Smooth muscle cell (in vitro differentiated cells): ENCODE data around the gene SOX12. TPM values are rescaled to one million over a fixed set of nuclear protein-coding genes. Genes with fewer than 3 reads are reported as not detected.

Experiments
- DNase-seq: peaks from one replicate; lab custom pipeline; 2025; ENCODE audit not compliant: unreplicated experiment; lab: John Stamatoyannopoulos, UW
- H2AFZ ChIP-seq: fragments of 200-600 bp; sonication (generic); 2 replicates; pipeline ENCODE4 v1.6.0; 2016; ENCODE audit warnings: antibody characterized with exemption, low read depth, mild to moderate bottlenecking
- H3F3A ChIP-seq: fragments of 200-600 bp; sonication (generic); 2 replicates; pipeline ENCODE4 v1.6.0; 2017; ENCODE audit warnings: antibody characterized with exemption, low read depth
- H3K27ac ChIP-seq: fragments of 200-600 bp; sonication (generic); 2 replicates; pipeline ENCODE4 v1.5.1; 2016; ENCODE audit warnings: low read depth, mild to moderate bottlenecking
- H3K27me3 ChIP-seq: fragments of 200-600 bp; sonication (generic); 2 replicates; pipeline ENCODE4 v1.6.1; 2016; ENCODE audit warnings: low read depth, mild to moderate bottlenecking
- H3K36me3 ChIP-seq: fragments of 200-600 bp; sonication (generic); 2 replicates; pipeline ENCODE4 v1.5.1; 2016; ENCODE audit warnings: low read depth
- H3K4me1 ChIP-seq: fragments of 200-600 bp; sonication (generic); 2 replicates; pipeline ENCODE4 v1.5.1; 2016; ENCODE audit warnings: low read depth
- H3K4me2 ChIP-seq: fragments of 200-600 bp; sonication (generic); 2 replicates; pipeline ENCODE4 v1.6.0; 2016; ENCODE audit warnings: mild to moderate bottlenecking
- H3K4me3 ChIP-seq: fragments of 200-600 bp; sonication (generic); 2 replicates; pipeline ENCODE4 v1.5.1; 2016; ENCODE audit warnings: mild to moderate bottlenecking
- H3K79me2 ChIP-seq: fragments of 200-600 bp; sonication (generic); 2 replicates; pipeline ENCODE4 v1.6.0; 2016; ENCODE audit warnings: low read depth, mild to moderate bottlenecking
- H3K9ac ChIP-seq: fragments of 200-600 bp; sonication (generic); 2 replicates; pipeline ENCODE4 v1.6.0; 2016; ENCODE audit warnings: low read depth
- H3K9me3 ChIP-seq: fragments of 200-600 bp; sonication (generic); replicated peaks from 2 replicates; pipeline ENCODE4 v1.5.1; 2016; ENCODE audit warnings: low read depth
- H4K20me1 ChIP-seq: fragments of 200-600 bp; sonication (generic); 2 replicates; pipeline ENCODE4 v1.6.0; 2016; ENCODE audit warnings: low read depth
- WGBS: methylation state at CpG from one replicate; pipeline ENCODE4 v1.1.7; 2016; ENCODE audit warnings: low lambda C conversion rate; 5-methylcytosine and 5-hydroxymethylcytosine counted together
- polyA plus RNA-seq: library from polyadenylated mRNA; unstranded; fragments of >200 nt; fragmentation: Nextera tagmentation; extraction: Ambion mirVana; gene quantifications from 2 replicates; pipeline ENCODE4 v1.2.1, GENCODE V29; 2016
- total RNA-seq: library from RNA; depleted of rRNA; stranded (reverse); fragments of >200 nt; gene quantifications from 2 replicates; pipeline ENCODE4 v1.2.3, GENCODE V29; 2014
- TF ChIP-seq, protein P1 (sequence below): fragments of 200-600 bp; sonication (generic); IDR thresholded peaks from 2 replicates; pipeline ENCODE4 v1.5.1; 2017; ENCODE audit warnings: borderline replicate concordance, mild to moderate bottlenecking, antibody characterized with exemption; ENCODE audit not compliant: insufficient read depth, poor library complexity, severe bottlenecking

Gene SOX12
- total and polyA plus RNA-seq, 2 experiments from 2014 or later, result 7.1 to 17.7 TPM

DNA sequence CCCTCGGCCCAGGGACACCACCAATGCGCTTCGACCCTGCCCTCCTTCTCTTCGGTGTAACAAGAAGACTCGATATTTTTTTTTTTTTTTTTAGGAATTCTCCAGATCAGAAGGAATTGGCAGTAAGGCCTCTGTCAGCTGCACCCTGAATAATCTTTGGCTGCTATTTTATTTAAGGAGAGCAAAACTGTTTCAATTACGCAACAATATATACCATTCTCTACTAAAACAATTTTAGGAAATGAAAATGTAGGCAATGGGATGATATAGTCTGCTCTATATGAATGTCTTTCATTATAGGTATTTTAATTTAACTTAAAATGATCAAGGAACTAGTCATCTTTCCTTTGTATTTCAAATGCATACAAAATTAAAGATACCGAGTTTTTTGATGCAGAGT lies 14.7 kb upstream of the SOX12 start:
- peak overlapping the region; percentile 99 for H3K27ac ChIP-seq
- TF ChIP-seq, protein P1, sequence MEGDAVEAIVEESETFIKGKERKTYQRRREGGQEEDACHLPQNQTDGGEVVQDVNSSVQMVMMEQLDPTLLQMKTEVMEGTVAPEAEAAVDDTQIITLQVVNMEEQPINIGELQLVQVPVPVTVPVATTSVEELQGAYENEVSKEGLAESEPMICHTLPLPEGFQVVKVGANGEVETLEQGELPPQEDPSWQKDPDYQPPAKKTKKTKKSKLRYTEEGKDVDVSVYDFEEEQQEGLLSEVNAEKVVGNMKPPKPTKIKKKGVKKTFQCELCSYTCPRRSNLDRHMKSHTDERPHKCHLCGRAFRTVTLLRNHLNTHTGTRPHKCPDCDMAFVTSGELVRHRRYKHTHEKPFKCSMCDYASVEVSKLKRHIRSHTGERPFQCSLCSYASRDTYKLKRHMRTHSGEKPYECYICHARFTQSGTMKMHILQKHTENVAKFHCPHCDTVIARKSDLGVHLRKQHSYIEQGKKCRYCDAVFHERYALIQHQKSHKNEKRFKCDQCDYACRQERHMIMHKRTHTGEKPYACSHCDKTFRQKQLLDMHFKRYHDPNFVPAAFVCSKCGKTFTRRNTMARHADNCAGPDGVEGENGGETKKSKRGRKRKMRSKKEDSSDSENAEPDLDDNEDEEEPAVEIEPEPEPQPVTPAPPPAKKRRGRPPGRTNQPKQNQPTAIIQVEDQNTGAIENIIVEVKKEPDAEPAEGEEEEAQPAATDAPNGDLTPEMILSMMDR, result no peak
- H3K4me1 ChIP-seq, result peaks cover 19% of the 10 kb centered on the region
- H3K9me3 ChIP-seq, result no peaks in the 10 kb centered on the region
- H3K9ac ChIP-seq, result no peak overlapping the region
- WGBS, result 7% methylated on average over 7 of the region's 7 CpGs
- no peaks in the 10 kb centered on the region for H4K20me1 ChIP-seq
- no peaks in the 10 kb centered on the region for H3K36me3 ChIP-seq
- H3K79me2 ChIP-seq, result no peaks in the 10 kb centered on the region
- DNase-seq, result no peak
- peaks cover 7% of the 10 kb centered on the region for H3F3A ChIP-seq
- no peaks in the 10 kb centered on the region for H3K27me3 ChIP-seq
- peak overlapping the region; percentile 81 for H3K4me2 ChIP-seq
- peak overlapping the region; percentile 15 for H2AFZ ChIP-seq
- H3K4me3 ChIP-seq, result peak overlapping the region; percentile 41

DNA sequence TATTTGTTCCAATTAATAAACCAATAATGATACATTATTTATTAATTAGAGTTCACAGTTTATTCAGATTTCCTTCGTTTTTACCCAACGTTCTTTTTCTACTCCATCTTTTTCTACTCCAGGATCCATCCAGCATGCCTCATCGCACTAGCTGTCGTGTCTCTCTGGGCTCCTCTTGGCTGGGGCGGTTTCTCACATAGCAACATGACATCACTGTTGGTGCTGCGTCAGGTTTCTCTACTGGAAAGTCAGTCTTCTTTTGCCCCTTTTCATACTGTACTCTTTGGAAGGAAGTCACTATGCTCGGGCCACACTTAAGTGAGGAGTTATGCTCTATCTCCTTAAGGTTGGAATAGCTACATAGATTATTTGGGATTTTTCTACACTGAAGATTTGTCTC lies 13.7 kb upstream of the SOX12 start:
- Histone ChIP-seq H3K9ac (no peak overlapping the region), H3K36me3 (no peaks in the 10 kb centered on the region), H3K79me2 (no peaks in the 10 kb centered on the region), H3F3A (peaks cover 7% of the 10 kb centered on the region), H2AFZ (no peak overlapping the region), H3K27me3 (no peaks in the 10 kb centered on the region), H3K27ac (no peak overlapping the region), H3K9me3 (no peaks in the 10 kb centered on the region), H3K4me1 (peaks cover 19% of the 10 kb centered on the region), H3K4me3 (no peak overlapping the region), H3K4me2 (no peak overlapping the region), H4K20me1 (no peaks in the 10 kb centered on the region)
- DNase-seq, result no peak
- TF ChIP-seq, protein P1, result no peak
- WGBS, result 90% methylated on average over 7 of the region's 7 CpGs

DNA sequence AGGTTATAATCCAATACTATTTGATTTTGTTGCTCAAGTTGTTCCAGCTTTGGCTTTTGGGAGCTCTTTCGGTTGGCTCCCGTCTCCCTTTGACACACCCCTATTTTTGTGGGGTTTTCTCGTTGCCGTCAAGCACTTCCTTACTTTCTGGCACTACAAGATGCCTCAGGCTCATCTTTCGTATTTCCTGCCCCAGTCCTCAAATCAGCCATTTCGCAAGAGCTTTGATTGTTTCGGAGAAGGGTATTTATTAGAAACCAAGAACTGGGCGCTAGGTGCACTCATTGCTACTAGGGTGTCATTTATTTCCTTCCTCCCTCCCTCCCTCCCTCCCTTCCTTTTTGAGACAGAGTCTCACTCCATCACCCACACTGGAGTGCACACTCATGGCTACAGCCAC lies 13.3 kb upstream of the SOX12 start:
- H3K9ac ChIP-seq, result no peak overlapping the region
- no peaks in the 10 kb centered on the region for H4K20me1 ChIP-seq
- TF ChIP-seq, protein P1, result no peak
- no peak overlapping the region for H3K4me2 ChIP-seq
- H3K9me3 ChIP-seq, result no peaks in the 10 kb centered on the region
- no peak overlapping the region for H2AFZ ChIP-seq
- no peaks in the 10 kb centered on the region for H3K36me3 ChIP-seq
- no peaks in the 10 kb centered on the region for H3K27me3 ChIP-seq
- WGBS, result 90% methylated on average over 8 of the region's 8 CpGs
- H3F3A ChIP-seq, result peaks cover 7% of the 10 kb centered on the region
- H3K27ac ChIP-seq, result no peak overlapping the region
- no peak overlapping the region for H3K4me3 ChIP-seq
- H3K4me1 ChIP-seq, result peaks cover 19% of the 10 kb centered on the region
- no peaks in the 10 kb centered on the region for H3K79me2 ChIP-seq
- DNase-seq, result no peak

DNA sequence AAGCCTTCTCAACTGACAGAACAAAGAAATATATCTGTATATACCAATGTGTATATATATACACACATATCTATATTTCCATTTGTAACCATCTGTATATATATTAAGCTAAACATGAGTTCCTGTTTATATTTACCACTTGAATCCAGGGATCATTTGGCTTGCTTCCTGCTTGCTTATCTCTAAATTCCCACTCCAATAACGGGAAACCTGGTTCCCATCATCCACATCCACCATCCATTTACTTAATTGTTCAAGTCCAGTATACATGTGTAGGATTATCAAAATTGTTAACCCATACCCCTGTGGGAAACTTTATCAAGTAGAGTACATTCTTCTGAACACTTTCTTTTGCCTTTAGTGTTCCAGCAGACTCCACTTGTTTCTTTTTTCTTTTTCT lies 12.5 kb upstream of the SOX12 start:
- Histone ChIP-seq H3K4me2 (no peak overlapping the region), H3K9ac (no peak overlapping the region), H3K27ac (no peak overlapping the region), H3K4me3 (no peak overlapping the region), H3K36me3 (no peaks in the 10 kb centered on the region), H3K9me3 (no peaks in the 10 kb centered on the region), H2AFZ (no peak overlapping the region), H3K79me2 (no peaks in the 10 kb centered on the region), H4K20me1 (no peaks in the 10 kb centered on the region), H3F3A (peaks cover 7% of the 10 kb centered on the region), H3K27me3 (no peaks in the 10 kb centered on the region), H3K4me1 (peaks cover 19% of the 10 kb centered on the region)
- TF ChIP-seq, protein P1, result no peak
- no peak for DNase-seq
- 56% methylated on average over 1 of the region's 1 CpG for WGBS
